ENCODE data around the gene PABPN1L.

- no peak for TF ChIP-seq BHLHE40 (IDR thresholded peaks at IDR 0.05; ENCODE audit: borderline replicate concordance)
- TF ChIP-seq FOXM1 (IDR thresholded peaks at IDR 0.05; ENCODE audit: borderline replicate concordance), result no peak
- no peak for TF ChIP-seq ZNF384 (IDR thresholded peaks at IDR 0.05)
- TF ChIP-seq FOXA1 (IDR thresholded peaks at IDR 0.05), result no peak
- no peak for TF ChIP-seq TARDBP (IDR thresholded peaks at IDR 0.05)
- TF ChIP-seq NFRKB (IDR thresholded peaks at IDR 0.05), result no peak
- no peak for TF ChIP-seq PKNOX1 (IDR thresholded peaks at IDR 0.05)
- no peak for TF ChIP-seq HDGF (IDR thresholded peaks at IDR 0.05; ENCODE audit: borderline replicate concordance)
- TF ChIP-seq ELF4 (IDR thresholded peaks at IDR 0.05), result no peak
- TF ChIP-seq SUZ12 (IDR thresholded peaks at IDR 0.05), result no peak
- no peak for TF ChIP-seq ARNT (IDR thresholded peaks at IDR 0.05)
These were observed 2.4 kb downstream of the PABPN1L start for GRCh38 chr16:88864099-88864498.
